AG10803 (cell line): ENCODE data around the gene CACNA2D1.
A peak's percentile ranks its signal among the peaks of the same experiment; 100 is the strongest.
"Not testable (repeated sequence)": the region's sequence is repeated elsewhere in the genome, so short reads cannot be mapped to it uniquely, and the experiment has no call there.

Source experiments
- DNase-seq: peaks from one replicate; pipeline ENCODE4 v3.0.0; 2010; ENCODE audit warnings: low read depth
- H3K4me3 ChIP-seq: 2 replicates; pipeline ENCODE4 v1.5.1; 2011; ENCODE audit warnings: mild to moderate bottlenecking, low read length, control low read depth
- TF ChIP-seq, protein P1 (sequence below): conservative IDR thresholded peaks from 2 replicates; pipeline ENCODE4 v1.5.1; 2011; ENCODE audit warnings: mild to moderate bottlenecking, low read length, control low read depth, inconsistent platforms

Gene CACNA2D1

DNA sequence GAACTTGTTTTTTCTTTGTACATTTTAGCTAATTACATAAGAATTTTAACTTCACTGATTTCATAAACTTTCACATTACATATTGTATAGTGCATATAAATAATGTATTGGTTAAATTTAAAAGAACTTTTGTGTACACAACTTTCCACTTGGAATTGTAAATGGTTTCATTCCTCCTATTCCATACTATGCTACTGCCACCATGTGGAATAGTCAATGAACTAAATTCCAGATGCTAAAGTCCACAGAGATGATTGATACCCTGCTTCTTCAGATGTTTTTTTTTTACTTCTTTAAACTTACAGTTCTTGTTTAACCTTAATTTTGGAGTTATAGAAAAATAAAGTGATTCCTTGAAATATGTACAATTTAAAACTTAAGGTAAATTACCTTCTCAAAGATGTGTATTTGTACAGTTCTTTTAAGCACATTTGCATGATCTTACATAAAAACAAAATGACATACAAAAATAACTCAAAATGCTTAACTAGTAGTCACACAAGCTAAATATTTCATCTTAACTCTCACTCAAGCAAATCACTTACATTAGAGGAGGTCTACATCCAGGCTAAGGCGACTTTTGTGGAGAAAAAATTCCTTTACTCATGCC is 426.1 kb downstream of the CACNA2D1 start:
- peak; percentile 54 for DNase-seq
- H3K4me3 ChIP-seq = no peak overlapping the region
- TF ChIP-seq, protein P1, sequence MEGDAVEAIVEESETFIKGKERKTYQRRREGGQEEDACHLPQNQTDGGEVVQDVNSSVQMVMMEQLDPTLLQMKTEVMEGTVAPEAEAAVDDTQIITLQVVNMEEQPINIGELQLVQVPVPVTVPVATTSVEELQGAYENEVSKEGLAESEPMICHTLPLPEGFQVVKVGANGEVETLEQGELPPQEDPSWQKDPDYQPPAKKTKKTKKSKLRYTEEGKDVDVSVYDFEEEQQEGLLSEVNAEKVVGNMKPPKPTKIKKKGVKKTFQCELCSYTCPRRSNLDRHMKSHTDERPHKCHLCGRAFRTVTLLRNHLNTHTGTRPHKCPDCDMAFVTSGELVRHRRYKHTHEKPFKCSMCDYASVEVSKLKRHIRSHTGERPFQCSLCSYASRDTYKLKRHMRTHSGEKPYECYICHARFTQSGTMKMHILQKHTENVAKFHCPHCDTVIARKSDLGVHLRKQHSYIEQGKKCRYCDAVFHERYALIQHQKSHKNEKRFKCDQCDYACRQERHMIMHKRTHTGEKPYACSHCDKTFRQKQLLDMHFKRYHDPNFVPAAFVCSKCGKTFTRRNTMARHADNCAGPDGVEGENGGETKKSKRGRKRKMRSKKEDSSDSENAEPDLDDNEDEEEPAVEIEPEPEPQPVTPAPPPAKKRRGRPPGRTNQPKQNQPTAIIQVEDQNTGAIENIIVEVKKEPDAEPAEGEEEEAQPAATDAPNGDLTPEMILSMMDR = peak; percentile 74

- DNase-seq = peak; percentile 12
- no peak overlapping the region for H3K4me3 ChIP-seq
- TF ChIP-seq, protein P1 = no peak
Measured at GRCh38 chr7:82015751-82016150, 427.8 kb downstream of the CACNA2D1 start.

DNA sequence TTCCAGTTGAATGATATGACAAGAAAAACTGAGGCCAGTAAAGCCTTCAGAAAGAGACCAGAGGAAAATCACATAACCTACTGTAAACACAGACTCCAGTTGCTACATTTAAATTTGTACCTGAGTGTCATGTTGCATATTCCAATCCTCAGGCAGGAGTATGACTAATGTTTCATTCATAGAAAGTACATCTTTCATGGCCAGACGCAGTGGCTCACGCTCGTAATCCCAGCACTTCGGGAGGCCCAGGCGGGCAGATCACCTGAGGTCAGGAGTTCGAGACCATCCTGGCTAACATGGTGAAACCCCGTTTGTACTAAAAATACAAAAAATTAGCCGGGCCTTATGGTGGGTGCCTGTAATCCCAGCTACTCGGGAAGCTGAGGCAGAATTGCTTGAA is 429.0 kb downstream of the CACNA2D1 start:
- not testable (repeated sequence) for DNase-seq, H3K4me3 ChIP-seq

- no peak for DNase-seq
- TF ChIP-seq, protein P1 = no peak
Measured at GRCh38 chr7:82012453-82012852, 431.1 kb downstream of the CACNA2D1 start.

DNA sequence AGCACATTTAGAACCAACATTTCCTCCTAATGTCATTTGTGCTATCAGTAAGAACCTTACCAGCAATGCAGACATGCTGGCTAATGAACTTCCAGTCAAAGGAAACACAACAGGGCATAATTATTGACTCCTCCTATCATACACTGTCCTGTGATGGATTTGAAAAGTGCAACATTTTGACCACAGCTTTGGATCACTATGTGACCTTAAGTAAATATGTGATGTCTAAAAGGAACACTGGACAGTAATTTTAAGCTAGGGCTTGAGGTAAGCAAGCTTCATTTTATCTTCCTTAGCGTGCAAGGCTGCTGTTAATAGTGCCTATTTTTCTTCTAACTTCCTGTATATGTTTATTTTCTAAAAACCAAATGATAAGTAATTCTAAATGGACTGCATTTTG is 433.2 kb downstream of the CACNA2D1 start:
- TF ChIP-seq, protein P1 = no peak
- no peak for DNase-seq
- H3K4me3 ChIP-seq = no peak overlapping the region

More at GRCh38 chr7:82012453-82012852, 431.1 kb downstream of the CACNA2D1 start:
- no peak overlapping the region for H3K4me3 ChIP-seq

- no peak for DNase-seq
- no peak overlapping the region for H3K4me3 ChIP-seq
- TF ChIP-seq, protein P1 = no peak
Measured at GRCh38 chr7:82007315-82007714, 436.3 kb downstream of the CACNA2D1 start.

GRCh38 chr7:82005056-82005455 is 438.5 kb downstream of the CACNA2D1 start:
- no peak for DNase-seq
- no peak overlapping the region for H3K4me3 ChIP-seq
- TF ChIP-seq, protein P1 = no peak

- H3K4me3 ChIP-seq = no peak overlapping the region
- DNase-seq = no peak
- TF ChIP-seq, protein P1 = no peak
Measured at GRCh38 chr7:81993186-81993585, 450.4 kb downstream of the CACNA2D1 start.
